NCI-H748 treated with DMSO at 0.1 percent for 48 hours (cell line): ENCODE data around the gene CPSF4L.

Experiments used
- DNase-seq: peaks from one replicate; lab custom pipeline; 2025; lab: John Stamatoyannopoulos, UW

The CPSF4L gene

DNA sequence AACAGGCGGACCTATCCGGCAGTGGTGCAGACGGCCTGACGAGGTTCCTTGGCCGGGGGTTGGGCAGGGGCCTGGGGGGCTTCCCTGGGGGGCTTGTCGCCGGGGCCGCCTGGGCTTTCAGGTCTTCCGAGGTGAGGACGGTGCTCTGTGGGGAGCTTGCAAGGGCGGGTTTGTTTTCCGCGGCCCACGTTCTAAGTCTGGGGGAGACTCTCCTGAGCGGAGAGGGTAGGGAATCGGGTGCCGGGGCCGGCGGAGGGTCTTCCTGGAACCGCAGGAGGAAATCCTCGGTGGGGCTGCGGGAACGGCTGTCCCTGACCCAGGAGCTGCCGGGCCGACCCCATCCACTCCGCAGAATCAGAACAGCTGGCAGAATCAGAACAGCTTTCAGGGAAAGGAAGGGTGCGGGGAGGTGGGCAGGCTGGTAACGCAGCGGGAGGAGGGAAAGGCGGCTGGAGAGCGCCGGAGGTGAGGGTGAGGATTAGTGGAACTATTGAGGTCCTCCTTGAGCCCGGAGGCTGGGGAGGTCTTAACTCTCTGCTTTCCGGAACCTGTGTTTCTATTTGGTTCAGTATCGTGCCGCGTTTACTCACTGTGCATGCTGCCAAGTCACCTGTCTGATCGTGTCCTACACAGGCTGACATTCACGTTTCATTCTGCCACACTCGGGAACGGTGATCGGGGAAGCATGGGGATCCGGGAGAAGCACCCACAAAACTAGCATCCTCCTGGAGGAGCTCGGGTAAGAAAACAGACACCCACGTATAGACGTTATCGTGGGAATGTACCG, 28.9 kb downstream of the CPSF4L start:
- no peak for DNase-seq

- peak; percentile 88 for DNase-seq
These were observed 29.7 kb downstream of the CPSF4L start for GRCh38 chr17:73231841-73232586.

GRCh38 chr17:73231395-73231794, 30.3 kb downstream of the CPSF4L start:
- no peak for DNase-seq

- no peak for DNase-seq
These were observed 31.6 kb downstream of the CPSF4L start for GRCh38 chr17:73230088-73230487.

- DNase-seq, result no peak
These were observed 32.9 kb downstream of the CPSF4L start for GRCh38 chr17:73228748-73229236.

- DNase-seq, result no peak
These were observed 33.7 kb downstream of the CPSF4L start for GRCh38 chr17:73227944-73228343.

- no peak for DNase-seq
These were observed 34.3 kb downstream of the CPSF4L start for GRCh38 chr17:73227379-73227778.

GRCh38 chr17:73226556-73227172, 35.0 kb downstream of the CPSF4L start:
- no peak for DNase-seq

GRCh38 chr17:73224663-73225305, 36.9 kb downstream of the CPSF4L start:
- no peak for DNase-seq

DNA sequence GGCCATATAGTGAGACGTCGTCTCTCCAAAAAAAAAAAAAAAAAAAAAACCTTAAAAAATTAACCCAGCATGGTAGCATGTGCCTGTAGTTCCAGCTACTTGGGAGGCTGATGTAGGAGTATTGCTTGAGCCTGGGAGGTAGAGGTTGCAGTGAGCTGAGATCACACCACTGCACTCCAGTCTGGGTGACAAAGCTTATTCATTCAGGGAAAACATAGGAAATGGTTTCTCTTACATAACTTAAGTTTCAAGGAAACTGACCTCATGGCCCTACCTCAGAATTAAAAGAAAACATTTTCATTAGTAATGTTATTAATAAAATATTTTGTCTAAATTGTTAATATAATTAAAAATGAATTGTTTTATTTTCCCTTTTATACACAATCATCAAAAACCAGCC, 37.4 kb downstream of the CPSF4L start:
- DNase-seq, result no peak

DNA sequence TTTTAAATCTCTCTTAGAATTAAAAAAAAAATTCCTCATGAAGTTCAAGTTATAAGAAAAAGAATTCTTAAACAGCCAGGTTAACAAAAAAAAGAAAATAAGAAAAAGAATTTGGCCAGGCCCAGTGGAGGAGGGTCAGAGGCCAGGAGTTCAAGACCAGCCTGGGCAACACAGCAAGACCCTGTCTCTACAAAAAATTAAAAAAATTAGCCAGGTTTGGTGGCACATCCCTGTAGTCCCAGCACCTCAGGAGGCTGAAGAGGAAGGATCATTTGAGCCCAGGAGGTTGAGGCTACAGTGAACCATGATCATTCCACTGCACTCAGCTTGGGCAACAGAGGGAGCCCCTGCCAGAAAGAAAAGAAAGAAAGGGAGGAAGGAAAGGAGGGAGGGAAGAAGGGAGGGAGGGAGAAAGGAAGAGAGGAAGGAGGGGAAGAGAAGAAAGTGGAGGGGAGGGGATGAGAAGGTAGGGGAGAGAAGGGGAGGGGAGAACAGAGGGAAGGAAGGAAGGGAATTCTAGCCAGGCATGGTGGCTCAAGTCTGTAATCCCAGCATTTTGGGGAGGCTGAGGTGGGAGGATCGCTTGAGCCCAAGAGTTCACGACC, 38.0 kb downstream of the CPSF4L start:
- no peak for DNase-seq

GRCh38 chr17:73215447-73215846, 46.2 kb downstream of the CPSF4L start:
- DNase-seq, result no peak

GRCh38 chr17:73214851-73215250, 46.8 kb downstream of the CPSF4L start:
- DNase-seq, result no peak

- no peak for DNase-seq
These were observed 47.7 kb downstream of the CPSF4L start for GRCh38 chr17:73214008-73214407.

DNA sequence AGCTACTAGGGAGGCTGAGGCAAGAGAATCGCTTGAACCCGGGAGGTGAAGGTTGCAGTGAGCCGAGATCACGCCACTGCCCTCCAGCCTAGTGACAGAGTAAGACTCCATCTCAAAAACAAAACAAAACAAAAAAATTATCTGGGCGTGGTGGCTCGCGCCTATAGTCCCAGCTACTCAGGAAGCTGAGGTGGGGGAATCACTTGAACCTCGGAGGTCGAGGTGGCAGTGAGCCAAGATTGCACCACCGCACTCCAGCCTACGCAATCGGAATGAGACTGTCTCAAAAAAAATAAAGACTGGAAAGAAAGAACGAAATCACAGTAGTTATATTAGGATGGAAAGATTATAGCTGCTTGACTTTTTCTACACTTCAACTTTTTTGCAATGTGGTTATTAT, 49.9 kb downstream of the CPSF4L start:
- DNase-seq, result no peak

DNA sequence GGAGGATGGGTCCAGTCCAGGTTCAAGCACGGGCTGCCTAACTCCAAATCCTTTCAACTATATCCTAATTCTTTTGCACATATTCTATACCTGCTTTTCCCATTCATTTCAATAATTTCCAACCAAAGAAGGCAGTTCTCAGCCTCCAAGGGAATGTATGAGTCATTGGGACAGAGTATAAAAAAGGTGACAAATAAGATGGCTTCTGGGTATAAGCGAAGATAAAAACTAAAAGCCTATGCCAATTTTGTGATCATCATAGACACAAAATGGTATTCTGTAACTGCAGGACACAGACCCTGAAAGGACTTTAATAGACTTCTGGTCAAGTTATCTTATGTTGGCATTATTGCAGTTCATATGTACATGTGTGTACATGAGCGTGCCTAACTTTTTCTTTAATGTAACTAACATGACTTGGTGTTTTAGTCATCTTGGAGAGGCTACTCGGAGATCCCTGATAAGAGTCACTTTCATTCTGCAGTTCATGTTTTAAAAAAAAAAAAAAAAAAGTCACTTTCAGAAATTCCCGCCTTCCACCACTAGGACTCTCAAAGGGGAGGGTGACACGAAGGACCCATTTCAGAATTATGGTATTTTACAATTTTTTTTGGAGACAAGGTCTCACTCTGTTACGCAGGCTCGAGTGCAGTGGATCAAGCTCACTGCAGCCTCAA, 51.5 kb downstream of the CPSF4L start:
- no peak for DNase-seq

- DNase-seq, result no peak
These were observed 52.2 kb downstream of the CPSF4L start for GRCh38 chr17:73209436-73209835.

GRCh38 chr17:73208139-73208827, 53.4 kb downstream of the CPSF4L start:
- no peak for DNase-seq

DNA sequence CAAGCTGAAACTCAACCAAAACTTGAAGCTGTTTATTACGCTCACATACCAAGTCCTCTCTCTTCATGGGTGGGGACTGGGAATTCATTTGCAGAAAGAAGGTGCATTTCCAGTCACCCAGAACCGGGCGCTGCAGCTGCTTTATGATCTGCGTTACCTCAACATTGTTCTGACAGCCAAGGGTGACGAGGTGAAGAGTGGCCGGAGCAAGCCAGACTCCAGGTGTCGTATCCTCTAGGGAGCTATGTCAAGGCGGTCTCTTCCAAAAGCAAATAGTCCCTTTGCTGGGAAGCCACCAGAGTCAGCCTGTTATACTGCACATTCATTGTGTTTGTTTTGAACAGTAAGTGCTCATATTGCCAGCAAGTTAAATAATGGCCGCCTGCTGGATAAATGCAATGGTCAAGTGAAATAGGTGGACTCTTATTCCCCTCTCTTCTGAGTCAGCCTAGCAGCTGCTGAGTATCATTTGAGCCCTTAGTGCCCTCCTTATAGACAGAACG, 56.2 kb downstream of the CPSF4L start:
- peak; percentile 8 for DNase-seq

GRCh38 chr17:73203788-73204479, 57.7 kb downstream of the CPSF4L start:
- no peak for DNase-seq
